OCI-LY1 (cell line): ENCODE measurements around the gene ZNRF3.

Source experiments
- H2AFZ ChIP-seq: fragments of 200-600 bp; sonication (generic), shearing (Covaris generic); 2 replicates; pipeline ENCODE4 v1.6.0; 2014; ENCODE audit warnings: antibody characterized with exemption, mild to moderate bottlenecking, low read length
- H3F3A ChIP-seq: fragments of 200-600 bp; sonication (generic), shearing (Covaris generic); 2 replicates; pipeline ENCODE4 v1.6.0; 2014; ENCODE audit warnings: mild to moderate bottlenecking, antibody characterized with exemption, low read length, moderate library complexity; ENCODE audit not compliant: insufficient read depth
- H3K27ac ChIP-seq: fragments of 200-600 bp; sonication (generic); 2 replicates; pipeline ENCODE4 v1.5.1; 2014; ENCODE audit warnings: low read length, mixed run types, mild to moderate bottlenecking, low read depth; ENCODE audit not compliant: poor library complexity, severe bottlenecking
- H3K27me3 ChIP-seq: fragments of 200-600 bp; sonication (generic); 2 replicates; pipeline ENCODE4 v1.6.0; 2014; ENCODE audit warnings: antibody characterized with exemption, mild to moderate bottlenecking, low read length, moderate library complexity; ENCODE audit not compliant: insufficient read depth
- H3K36me3 ChIP-seq: fragments of 200-600 bp; sonication (generic); 2 replicates; pipeline ENCODE4 v1.6.1; 2014; ENCODE audit warnings: mild to moderate bottlenecking, antibody characterized with exemption, low read length, moderate library complexity, mixed read lengths; ENCODE audit not compliant: insufficient read depth
- H3K4me1 ChIP-seq: fragments of 200-600 bp; sonication (generic); 2 replicates; pipeline ENCODE4 v1.5.1; 2014; ENCODE audit warnings: mild to moderate bottlenecking, low read length, moderate library complexity; ENCODE audit not compliant: insufficient read depth, severe bottlenecking
- H3K4me2 ChIP-seq: fragments of 200-600 bp; sonication (generic), shearing (Covaris generic); 2 replicates; pipeline ENCODE4 v1.6.1; 2014; ENCODE audit warnings: low read length
- H3K4me3 ChIP-seq: fragments of 200-600 bp; sonication (generic); 2 replicates; pipeline ENCODE4 v1.5.1; 2014; ENCODE audit warnings: low read length, low read depth, mild to moderate bottlenecking, mixed read lengths; ENCODE audit not compliant: poor library complexity, severe bottlenecking
- H3K79me2 ChIP-seq: fragments of 200-600 bp; shearing (Covaris generic); 2 replicates; pipeline ENCODE4 v1.6.1; 2016; ENCODE audit warnings: mixed run types, low read length, mixed read lengths; ENCODE audit not compliant: insufficient read depth
- H3K9ac ChIP-seq: fragments of 200-600 bp; sonication (generic), shearing (Covaris generic); 2 replicates; pipeline ENCODE4 v1.6.1; 2014; ENCODE audit warnings: mild to moderate bottlenecking, low read length, mixed read lengths
- H3K9me2 ChIP-seq: fragments of 200-600 bp; sonication (generic), shearing (Covaris generic); 2 replicates; pipeline ENCODE4 v1.6.1; 2014; ENCODE audit warnings: low read depth, mild to moderate bottlenecking, low read length, mixed read lengths
- H3K9me3 ChIP-seq: fragments of 200-600 bp; shearing (Covaris generic); 2 replicates; pipeline ENCODE4 v1.6.1; 2014; ENCODE audit warnings: low read length, mixed read lengths
- H4K20me1 ChIP-seq: fragments of 200-600 bp; sonication (generic), shearing (Covaris generic); 2 replicates; pipeline ENCODE4 v1.6.0; 2016; ENCODE audit warnings: mild to moderate bottlenecking, low read length; ENCODE audit not compliant: insufficient read depth
- EZH2 ChIP-seq: fragments of 200-600 bp; sonication (generic), shearing (Covaris generic); IDR thresholded peaks from 2 replicates; pipeline ENCODE4 v1.8.0; 2017; ENCODE audit warnings: borderline replicate concordance, mixed run types, mild to moderate bottlenecking, antibody characterized with exemption, low read length, moderate library complexity, mixed read lengths
- TF ChIP-seq, protein P1 (sequence below): fragments of 200-600 bp; sonication (generic), shearing (Covaris generic); IDR thresholded peaks from 2 replicates; pipeline ENCODE4 v1.5.1; 2017; ENCODE audit warnings: mild to moderate bottlenecking, antibody characterized with exemption, low read length, moderate library complexity, mixed read lengths

Gene ZNRF3

DNA sequence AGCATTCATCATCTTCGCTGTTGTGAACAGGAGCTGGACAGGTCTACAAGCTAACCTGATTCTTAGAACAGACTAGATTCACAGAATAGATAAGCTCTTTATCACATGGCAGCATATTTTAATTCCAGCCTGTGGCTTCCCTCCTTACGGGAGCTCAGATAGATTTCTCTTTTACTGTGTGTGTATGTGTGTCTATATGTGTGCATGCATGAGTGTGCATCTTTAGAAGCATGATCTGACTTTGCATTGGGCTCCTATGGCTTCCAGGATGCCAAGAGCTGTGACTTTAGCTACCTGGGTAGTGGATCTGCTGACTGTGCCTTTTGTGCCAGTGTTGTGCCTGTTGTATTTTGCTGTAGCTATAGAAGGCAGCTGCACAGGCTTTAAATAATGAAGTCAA lies 44.3 kb downstream of the ZNRF3 start:
- H3K27ac ChIP-seq, result no peak overlapping the region
- H3K4me1 ChIP-seq, result peaks cover 9% of the 10 kb centered on the region
- no peak overlapping the region for H3K4me3 ChIP-seq
- H3K4me2 ChIP-seq, result no peak overlapping the region
- H2AFZ ChIP-seq, result no peak overlapping the region
- H3K36me3 ChIP-seq, result no peaks in the 10 kb centered on the region
- no peaks in the 10 kb centered on the region for H3K79me2 ChIP-seq
- TF ChIP-seq EZH2, result no peak
- TF ChIP-seq, protein P1, sequence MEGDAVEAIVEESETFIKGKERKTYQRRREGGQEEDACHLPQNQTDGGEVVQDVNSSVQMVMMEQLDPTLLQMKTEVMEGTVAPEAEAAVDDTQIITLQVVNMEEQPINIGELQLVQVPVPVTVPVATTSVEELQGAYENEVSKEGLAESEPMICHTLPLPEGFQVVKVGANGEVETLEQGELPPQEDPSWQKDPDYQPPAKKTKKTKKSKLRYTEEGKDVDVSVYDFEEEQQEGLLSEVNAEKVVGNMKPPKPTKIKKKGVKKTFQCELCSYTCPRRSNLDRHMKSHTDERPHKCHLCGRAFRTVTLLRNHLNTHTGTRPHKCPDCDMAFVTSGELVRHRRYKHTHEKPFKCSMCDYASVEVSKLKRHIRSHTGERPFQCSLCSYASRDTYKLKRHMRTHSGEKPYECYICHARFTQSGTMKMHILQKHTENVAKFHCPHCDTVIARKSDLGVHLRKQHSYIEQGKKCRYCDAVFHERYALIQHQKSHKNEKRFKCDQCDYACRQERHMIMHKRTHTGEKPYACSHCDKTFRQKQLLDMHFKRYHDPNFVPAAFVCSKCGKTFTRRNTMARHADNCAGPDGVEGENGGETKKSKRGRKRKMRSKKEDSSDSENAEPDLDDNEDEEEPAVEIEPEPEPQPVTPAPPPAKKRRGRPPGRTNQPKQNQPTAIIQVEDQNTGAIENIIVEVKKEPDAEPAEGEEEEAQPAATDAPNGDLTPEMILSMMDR, result no peak
- H3K9me3 ChIP-seq, result no peaks in the 10 kb centered on the region
- H3K9ac ChIP-seq, result no peak overlapping the region
- H3K27me3 ChIP-seq, result no peaks in the 10 kb centered on the region
- H3F3A ChIP-seq, result no peaks in the 10 kb centered on the region
- no peaks in the 10 kb centered on the region for H4K20me1 ChIP-seq
- no peaks in the 10 kb centered on the region for H3K9me2 ChIP-seq

DNA sequence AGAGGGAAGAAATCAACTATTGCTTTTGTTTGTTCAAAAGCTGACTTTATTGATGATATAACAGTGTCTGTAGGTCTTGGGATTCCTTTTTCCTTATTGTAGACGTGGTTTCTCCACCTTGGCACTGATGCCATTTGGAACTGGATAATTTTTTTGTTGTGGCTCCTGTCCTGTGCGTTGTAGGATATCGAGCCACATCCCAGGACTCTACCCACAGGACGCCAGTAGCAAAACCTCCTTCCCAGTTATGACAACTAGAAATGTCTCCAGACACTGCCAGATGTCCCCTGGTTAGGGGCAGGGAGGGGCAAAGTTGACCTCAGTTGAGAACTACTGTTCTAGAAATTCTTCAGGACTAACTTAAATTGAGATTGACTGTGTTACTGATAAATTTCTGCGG lies 45.8 kb downstream of the ZNRF3 start:
- Histone ChIP-seq H3K79me2 (no peaks in the 10 kb centered on the region), H3K9me3 (no peaks in the 10 kb centered on the region), H3K27me3 (no peaks in the 10 kb centered on the region), H3K9ac (no peak overlapping the region), H3K4me2 (no peak overlapping the region), H3K36me3 (no peaks in the 10 kb centered on the region), H4K20me1 (no peaks in the 10 kb centered on the region), H2AFZ (no peak overlapping the region), H3K9me2 (no peaks in the 10 kb centered on the region), H3K4me3 (no peak overlapping the region), H3F3A (no peaks in the 10 kb centered on the region), H3K27ac (no peak overlapping the region), H3K4me1 (peaks cover 9% of the 10 kb centered on the region)
- TF ChIP-seq, protein P1, result no peak
- TF ChIP-seq EZH2, result no peak

DNA sequence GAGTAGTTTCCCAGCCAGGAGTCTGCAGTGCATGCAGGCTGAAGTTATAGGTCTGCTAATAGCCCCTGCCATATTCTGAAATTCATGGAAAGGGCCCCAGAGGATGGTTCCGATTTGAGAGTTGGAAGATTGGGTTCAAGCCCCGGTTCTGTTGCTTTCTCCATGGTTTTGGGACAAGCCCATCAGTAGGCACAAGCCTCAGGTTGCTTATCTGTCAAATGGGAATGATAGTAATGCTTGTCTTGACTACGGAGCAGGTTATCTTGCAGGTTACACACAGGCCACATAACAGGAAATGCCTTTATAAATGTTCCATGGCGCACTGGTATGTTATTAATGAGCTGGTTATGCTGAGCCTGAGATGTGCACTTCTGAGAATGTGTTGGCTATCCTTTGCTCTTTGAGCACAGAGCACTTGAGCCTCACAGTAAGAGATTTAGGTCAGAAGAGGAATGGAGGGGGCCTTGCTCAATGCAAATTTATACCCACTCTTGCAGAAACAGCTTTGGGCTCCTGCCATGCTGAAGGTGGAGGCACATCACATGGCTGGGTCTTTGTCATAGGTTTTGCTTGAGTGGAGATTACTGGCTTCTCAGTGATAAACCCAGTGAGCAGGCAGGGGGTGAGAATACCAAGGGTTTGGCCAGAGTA lies 47.1 kb downstream of the ZNRF3 start:
- Histone ChIP-seq H3K27me3 (no peaks in the 10 kb centered on the region), H3K9me3 (no peaks in the 10 kb centered on the region), H3K9me2 (no peaks in the 10 kb centered on the region), H4K20me1 (no peaks in the 10 kb centered on the region), H3K79me2 (no peaks in the 10 kb centered on the region), H3K9ac (no peak overlapping the region), H3K27ac (no peak overlapping the region), H3K36me3 (no peaks in the 10 kb centered on the region), H3F3A (no peaks in the 10 kb centered on the region), H3K4me2 (no peak overlapping the region), H3K4me1 (peaks cover 9% of the 10 kb centered on the region), H2AFZ (no peak overlapping the region), H3K4me3 (no peak overlapping the region)
- TF ChIP-seq EZH2, result no peak
- TF ChIP-seq, protein P1, result no peak
